Fibroblast of skin of left biceps (primary cell): ENCODE results near the gene ANKRD34B.

Experiments
- DNase-seq, 2 experiments: peaks; one replicate each; pipeline ENCODE4 v3.0.0-alpha.2; 2013; ENCODE audit warnings: low read depth in 2 of 2

ANKRD34B gene

DNA sequence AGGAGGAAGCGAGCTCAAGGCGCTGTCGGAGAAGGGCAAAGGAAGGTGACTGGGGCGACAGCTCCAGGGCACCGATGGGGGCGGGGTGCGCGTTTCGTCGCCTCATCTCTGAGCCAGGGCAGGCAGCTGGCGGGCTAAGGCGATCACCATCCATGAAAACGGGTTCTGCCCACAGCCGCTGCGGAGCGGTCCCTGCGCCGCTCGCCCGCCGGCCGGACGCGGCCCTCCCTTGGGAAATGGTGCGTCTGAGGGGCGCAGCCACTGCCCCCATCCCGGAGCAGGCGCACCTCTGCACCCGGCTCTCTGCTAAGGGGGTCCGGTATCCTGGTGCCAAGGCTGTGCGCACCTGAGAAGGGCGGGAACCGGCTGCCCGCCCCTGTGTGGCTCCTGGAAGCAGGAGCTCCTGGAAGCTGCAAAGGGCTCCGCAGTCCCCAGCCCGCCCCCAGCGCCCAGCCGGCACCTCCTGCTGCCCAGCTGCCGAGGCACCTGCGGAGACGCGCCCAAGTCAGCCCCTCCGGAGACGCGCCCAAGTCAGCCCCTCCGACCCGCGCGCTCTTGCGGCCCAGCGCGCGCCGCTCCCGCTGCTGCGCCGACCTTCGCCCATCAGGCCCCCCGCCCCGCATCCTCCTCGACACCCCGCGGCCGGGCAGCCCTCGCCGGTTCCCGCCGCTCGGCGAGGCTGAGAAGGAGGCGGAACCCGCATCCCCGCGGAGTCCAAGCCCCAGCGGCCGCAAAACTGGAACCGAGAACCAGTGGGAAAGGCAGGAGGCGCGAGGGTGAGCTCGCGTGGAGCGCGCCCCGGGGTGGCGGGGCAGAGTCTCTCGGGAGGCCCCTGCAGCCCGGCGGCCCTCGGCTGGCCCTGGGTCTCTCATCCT, 757 bp downstream of the ANKRD34B start:
- no peak for DNase-seq

DNA sequence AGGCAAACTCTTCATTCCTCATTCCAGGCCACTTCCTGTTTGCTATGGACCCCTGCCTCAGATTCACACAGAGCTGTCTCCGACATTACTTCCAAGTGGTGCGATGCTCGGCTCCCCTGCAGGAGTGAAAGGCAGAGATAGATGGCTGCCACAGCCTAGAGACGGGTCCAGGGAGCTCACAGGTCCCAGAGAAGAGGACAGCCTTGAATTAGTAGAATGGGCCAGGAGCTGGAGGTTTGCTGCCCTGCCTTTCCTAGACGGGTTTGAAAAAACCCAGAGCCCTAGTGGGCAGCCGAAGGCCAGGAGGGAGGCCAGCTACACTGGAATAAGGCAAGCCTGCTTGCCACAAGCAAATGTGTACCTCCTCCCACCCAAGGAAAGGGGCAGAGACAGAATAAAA, 1.8 kb downstream of the ANKRD34B start:
- DNase-seq = no peak

DNA sequence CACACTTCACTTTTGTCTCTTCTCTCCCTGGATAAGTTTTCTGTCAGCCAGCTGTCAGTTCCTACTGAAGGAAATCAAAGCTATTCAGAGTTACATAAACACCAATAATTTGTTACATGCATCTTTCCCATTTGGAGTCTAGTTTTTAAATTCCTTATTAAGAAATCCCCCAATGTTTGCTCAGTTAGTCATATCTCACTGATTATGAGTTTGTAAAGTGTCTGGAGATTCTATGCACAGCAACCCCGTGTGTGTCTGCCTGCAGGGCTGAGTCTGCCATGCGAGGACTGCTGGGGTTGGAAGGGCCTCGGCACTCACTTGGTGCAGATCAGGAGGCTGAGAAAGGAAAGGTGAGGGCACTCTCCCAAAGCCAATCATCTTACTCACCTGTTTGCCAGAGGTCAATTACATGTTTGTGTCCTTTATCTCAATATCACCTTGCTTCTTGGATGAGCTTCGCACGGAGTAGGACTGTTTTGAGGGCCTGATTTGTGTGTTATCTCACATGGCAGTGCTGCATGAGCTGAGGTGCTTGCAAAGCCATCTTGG, 3.3 kb downstream of the ANKRD34B start:
- no peak for DNase-seq

DNA sequence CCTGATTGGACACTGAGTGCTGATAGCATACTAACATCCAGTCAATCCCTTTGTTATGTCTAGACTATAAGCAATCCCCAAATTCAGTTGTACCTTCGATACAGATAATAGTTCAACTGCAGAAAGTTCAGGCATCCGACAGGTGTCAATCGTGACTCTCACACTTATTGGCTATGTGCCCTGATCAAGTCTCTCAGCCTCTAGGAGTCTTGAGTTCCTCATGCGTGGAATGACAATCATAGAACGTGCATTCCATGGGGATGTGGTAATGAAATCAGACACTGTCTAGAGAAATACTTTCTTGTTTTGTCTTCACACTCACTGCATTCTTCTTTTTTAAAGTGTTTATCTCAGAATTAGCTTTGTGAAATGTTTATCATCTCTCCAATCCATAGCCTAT, 4.8 kb downstream of the ANKRD34B start:
- no peak for DNase-seq

DNA sequence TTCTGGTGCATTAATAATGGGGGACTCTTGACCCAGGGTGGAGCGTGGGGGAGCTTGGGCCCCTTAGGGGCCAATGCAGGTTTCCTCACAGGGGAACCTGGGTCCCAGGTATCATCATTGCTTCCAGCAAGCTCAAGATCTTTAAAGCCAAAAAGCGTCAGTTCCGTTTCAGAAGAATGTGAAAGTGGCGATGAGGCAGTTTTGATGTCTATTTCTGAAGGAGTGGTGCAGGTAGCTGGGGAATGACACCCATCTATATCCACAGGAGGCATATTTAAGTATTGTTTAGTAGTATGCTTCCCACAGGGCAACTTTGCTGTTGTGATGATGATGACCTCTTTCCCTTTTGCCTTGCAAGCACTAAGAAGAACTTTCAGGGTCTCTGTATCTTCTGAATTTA, 10.8 kb downstream of the ANKRD34B start:
- DNase-seq = no peak

DNA sequence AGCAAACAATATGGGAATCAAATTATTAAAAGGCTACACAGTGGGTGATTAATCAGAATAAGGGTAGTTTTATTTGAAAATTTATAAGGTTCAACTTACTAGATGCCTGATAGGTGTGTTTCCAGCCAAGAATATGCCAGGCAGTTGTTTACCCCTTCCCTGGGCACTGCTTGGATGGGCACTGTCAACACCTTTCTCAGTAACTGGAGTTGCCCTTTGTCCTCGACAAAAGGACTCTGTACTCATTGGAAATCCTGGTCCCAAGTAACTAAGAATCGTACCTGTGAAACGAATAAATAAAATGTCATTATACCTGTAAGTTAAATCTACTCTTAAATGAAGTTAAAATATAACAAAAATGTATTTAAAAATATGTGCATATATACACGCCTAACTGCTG, 15.0 kb downstream of the ANKRD34B start:
- DNase-seq = no peak

DNA sequence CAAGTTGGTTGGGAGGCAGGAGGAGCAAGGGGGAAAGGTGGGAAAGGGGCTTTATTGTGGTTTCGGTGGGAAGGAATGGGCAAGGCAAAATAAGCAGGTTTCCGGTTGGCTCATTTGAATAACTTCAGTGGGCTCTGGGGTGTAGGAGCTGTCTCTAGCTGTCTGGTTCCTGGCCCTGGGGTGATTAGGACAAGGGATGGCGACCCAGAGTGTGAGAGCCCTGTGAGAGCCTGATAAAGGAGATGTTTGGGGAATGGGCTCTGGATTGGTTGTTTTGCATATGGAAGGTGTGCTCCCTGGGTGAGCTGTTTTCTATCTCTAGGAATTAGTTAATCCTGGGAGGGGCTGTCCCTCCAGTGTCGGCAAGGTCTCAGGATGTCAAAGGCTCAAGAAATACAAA, 15.4 kb downstream of the ANKRD34B start:
- DNase-seq = no peak

DNA sequence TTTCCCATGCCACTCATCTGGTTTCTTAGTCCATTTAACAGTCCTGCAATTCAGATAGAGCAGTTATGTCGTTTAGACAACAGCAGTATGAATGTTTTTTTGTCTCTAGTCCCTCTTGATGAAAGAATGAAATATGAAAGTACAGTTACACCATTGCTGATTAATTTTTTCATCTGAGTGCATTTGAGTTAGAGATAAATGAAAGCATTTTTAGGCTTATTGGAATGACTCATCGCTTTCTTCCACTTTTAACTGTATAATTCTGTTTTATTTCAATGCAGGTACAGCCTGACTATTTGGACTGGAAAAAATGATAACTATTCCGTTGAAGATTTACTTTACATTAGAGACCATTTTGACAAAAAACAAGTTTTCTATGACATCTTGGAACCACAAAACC, 28.7 kb downstream of the ANKRD34B start:
- DNase-seq = no peak

DNA sequence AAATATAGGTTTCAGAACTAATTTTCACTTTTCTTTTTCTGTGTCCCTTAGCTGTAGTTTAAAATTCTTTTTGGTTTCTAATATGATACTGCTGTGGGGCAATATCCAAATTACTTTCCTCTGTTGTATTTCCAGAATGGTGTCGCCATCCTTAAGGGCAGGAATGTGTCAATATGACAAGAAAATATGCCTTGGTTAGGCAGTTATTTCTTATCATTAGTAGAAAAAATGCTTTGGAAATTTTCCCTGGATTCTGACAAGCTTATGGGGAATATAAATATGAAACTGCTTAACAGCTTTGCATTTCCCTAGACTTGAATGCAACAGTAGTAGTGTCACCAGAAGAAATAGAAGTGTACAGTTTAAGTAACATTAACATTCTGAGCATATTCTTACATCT, 29.4 kb downstream of the ANKRD34B start:
- no peak for DNase-seq

DNA sequence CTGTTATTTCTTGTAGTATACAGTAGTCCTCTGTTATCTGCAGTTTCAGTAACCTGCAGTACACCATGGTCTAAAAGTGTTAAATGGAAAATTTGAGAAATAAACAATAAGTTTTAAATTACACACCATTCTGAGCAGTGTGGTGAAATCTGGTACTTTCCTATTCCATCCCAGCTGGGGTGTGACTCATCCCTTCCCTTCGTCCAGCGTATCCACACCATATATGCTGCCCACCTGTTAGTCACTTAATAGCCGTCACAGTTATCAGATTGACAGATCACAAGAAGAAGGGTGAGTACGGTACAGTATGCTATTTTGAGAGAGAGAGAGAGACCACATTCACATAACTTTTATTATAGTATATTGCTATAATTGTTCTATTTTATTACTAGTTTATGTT, 53.3 kb downstream of the ANKRD34B start:
- DNase-seq = peak in 1 of 2 experiments; percentile 3

DNA sequence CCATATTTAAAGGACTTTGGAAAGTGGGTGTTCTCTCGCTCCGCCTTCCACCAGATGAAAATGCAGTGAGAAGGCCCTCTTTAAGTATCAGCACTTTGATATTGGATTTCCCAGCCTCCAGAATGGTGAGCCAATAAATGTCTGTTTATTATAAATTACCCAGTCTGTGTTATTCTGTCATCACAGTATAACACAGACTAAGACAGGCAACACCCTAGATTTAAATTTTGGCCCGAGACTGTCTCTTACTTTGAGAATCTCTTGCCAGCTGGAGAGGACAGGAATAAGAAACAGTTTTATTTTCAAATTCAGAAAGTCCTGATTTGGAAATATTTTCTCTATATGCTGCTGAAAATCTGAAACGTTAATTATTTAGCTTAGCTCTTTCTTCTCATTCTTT, 60.7 kb downstream of the ANKRD34B start:
- no peak for DNase-seq

DNA sequence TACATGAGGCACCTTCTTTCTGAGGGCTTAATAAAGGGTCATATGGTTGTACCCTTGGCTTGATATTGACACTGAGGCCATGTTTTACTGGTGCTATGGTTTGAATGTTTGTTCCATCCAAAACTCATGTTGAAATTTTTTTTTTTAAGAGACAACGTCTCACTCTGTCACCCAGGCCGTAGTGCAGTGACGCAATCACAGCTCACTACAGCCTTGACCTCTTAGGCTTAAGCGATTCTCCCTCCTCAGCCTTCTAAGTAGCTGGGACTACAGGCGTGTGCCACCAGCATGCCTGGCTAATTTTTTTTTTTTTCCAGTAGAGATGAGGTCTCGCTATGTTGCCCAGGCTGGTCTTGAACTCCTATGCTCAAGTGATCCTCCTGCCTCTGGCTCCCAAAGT, 61.2 kb downstream of the ANKRD34B start:
- no peak for DNase-seq

DNA sequence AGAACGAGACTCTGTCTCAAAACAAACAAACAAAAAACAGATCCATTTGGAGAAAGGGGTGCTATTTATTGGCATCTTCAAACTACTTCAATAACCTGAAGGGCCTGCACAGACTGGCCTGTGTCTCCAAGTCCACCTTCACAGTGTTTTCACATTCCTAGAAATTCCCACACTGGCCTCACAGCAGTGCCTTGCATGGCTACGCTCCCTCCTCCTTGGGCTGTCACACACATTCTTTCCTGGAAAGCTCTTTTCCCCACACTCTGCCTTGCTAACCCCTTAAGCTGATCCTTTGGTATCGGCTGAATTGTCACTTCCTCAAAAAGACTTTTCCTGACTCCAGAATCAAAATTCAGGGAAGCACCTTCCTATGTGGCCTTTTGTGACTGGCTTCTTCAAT, 62.4 kb downstream of the ANKRD34B start:
- no peak for DNase-seq
